ENCODE results near the gene PBOV1.

PBOV1 gene

DNA sequence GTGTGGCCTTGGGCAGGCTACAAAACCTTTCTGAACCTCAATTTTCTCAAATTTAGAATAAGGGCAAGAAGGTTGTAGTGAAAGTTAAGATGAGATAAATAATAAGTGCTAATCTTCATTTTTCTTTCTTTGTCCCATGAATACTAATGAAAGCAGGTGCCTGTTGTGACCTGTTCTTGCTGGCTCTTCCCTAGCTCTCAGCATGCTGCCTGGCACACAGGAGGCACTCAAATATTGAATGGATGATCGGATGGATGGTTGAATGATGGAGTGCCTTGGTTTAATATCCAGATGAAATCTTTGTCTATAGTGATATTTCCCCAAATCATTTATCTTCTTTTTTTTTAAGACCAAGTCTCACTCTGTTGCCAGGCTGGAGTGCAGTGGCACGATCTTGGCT is 15.0 kb downstream of the PBOV1 start:
- no peak for DNase-seq

- DNase-seq, result no peak
Measured at GRCh38 chr6:138201836-138202235, 16.5 kb downstream of the PBOV1 start.

GRCh38 chr6:138198430-138199091 is 19.7 kb downstream of the PBOV1 start:
- DNase-seq, result no peak

DNA sequence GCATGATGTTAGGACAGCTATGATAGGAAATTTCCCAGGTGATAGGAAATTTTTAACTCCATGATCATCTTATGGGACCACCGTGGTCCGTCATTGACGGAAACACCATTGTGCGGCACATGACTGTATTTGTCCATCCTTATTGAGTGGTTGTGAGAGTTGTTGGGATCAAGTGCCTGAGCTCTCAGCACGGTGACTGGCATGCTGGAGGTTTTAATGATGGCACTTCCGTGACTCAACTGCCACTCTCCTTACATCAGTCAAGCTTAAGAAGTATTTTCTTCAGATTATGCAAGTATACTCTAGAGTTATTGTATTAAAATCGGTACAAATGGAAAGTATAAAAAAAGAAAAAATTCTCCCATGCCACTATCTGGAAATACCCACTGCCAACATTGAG is 20.7 kb downstream of the PBOV1 start:
- no peak for DNase-seq

DNA sequence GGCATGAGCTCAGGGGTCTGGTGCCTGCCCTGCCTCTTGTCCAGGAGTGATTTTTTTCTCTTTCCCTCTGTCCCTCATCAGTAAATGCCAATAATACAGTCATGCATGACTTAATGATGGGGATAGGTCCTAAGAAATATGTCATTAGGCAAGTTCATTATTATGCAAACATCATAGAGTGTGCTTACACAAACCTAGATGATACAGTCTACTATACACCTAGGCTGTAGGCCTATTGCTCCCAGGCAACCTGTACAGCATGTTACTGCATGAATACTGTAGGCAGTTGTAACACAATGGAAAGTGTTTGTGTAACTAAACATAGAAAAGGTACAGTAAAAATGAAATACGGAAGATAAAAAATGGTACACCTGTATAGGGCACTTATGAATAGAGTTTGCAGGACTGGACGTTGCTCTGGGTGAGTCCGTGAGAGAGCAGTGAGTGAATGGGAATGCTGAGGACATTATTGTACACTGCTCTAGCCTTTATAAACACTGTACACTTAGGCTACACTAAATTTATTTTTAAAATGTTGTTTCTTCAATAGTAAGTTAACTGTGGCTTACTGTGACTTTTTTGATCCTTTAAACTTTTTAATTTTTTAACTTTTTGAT is 22.1 kb downstream of the PBOV1 start:
- DNase-seq, result no peak

GRCh38 chr6:138194287-138194686 is 24.0 kb downstream of the PBOV1 start:
- no peak for DNase-seq

- DNase-seq, result no peak
Measured at GRCh38 chr6:138188278-138188941, 29.9 kb downstream of the PBOV1 start.

DNA sequence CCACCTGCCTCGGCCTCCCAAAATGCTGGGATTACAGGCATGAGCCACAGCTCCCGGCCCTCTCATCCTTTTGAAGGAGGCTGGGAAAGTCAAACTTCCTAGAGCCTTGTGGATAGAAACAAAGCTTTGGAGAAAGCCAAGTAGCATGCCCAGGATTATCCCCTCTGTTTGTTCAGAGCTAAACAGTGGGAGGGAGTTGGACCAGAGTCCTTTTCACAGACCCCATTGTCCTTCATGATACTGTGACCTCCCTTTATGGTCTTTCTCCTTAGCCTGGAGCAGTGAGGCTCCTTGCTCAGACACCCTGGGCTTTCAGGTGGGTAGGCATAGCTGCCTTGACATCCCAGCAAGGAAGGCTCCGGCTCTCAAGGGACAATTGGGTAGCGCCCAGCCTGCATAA is 31.1 kb downstream of the PBOV1 start:
- no peak for DNase-seq

DNA sequence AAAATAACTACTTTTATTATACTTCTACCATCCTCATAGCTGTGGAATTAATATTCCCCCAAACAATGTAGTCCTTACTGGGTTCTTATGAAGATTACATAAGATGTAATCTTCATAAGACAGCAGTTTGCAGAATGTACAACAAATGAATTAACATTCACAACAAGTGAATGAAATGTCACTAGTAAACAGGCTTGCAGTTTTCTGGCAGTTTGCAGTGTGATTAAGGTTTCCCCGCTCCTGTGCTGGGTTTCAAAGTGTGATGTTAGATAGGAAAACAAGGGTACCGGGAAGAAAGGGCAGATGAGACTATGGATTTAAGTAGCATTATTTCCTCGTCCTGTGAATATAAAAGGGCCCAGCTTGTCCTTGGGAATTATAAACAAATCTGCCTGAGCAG is 34.1 kb downstream of the PBOV1 start:
- DNase-seq, result no peak

DNA sequence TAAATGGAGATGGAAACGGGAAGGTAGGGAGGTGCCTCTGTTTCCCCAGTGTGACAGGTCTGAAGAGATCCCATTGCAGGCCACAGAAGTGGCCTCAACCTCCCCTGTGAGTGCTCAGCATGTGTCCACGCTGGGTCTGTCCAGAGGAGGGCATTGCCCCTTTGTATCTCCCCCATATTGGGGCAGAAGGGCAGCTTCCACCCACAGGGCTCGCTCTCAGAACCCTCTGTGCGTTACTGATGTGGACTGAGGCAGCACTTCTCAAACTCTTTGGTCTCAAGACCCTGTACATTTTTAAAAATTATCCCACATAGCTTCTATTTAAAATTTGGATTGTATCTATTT is 34.5 kb downstream of the PBOV1 start:
- DNase-seq, result no peak

DNA sequence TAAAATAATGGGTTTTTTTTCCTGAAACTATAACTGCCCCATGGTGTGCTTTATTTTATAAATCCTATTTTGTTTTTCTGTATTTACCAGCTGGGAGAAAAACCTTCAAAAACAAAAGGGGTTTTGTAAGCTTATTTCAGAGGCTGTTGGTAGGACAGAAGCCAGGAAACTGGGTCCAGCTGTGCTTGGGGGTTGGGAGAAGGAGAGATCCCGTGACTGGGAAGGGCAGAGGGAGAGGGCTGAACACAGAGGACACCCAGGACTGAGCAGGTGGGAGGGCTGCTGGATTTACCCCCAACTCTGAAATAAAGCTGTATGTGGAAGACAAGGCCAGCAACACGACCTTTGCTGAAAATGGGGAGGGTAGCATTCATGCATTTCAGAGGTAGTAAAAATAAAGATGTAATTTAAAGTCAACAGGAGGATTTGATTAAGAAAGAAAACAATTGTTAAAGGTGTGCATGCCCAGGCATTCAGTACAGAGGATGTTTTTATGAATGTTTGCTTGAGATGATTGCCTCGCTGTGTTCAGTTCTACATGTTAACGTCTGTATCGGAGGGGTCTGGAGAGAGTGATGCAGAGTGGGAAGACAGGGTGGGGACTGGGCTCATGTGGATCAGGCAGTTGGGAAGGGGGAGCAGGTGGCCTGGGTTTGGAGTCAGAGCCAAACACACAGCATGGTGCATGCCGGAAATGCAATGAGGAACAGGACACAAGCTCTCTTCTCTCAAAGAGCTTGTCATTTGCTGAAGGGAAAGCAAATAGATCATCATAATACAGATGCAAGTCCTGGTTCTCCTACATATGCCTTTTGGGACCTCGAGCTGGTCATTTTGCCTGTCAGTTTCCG is 35.1 kb downstream of the PBOV1 start:
- DNase-seq, result no peak

- no peak for DNase-seq
Measured at GRCh38 chr6:138176652-138177232, 41.5 kb downstream of the PBOV1 start.

GRCh38 chr6:138175596-138175995 is 42.7 kb downstream of the PBOV1 start:
- DNase-seq, result no peak
